NOMO-1 (cell line): ENCODE results near the gene POLR2C.
"Not testable (repeated sequence)": the region's sequence is repeated elsewhere in the genome, so short reads cannot be mapped to it uniquely, and the experiment has no call there.

Source experiments
- DNase-seq, 2 experiments: peaks; one replicate each; lab custom pipeline; 2025; ENCODE audit not compliant: unreplicated experiment in 2 of 2; lab: John Stamatoyannopoulos, UW

Gene POLR2C

GRCh38 chr16:57478396-57479204, 16.1 kb downstream of the POLR2C start:
- DNase-seq, result no peak

GRCh38 chr16:57479205-57479975, 16.9 kb downstream of the POLR2C start:
- no peak for DNase-seq

GRCh38 chr16:57479976-57480753, 17.7 kb downstream of the POLR2C start:
- no peak for DNase-seq

GRCh38 chr16:57480754-57481230, 18.3 kb downstream of the POLR2C start:
- no peak for DNase-seq

GRCh38 chr16:57481421-57481820, 18.9 kb downstream of the POLR2C start:
- DNase-seq, result no peak

- no peak for DNase-seq
Measured at GRCh38 chr16:57482845-57483545, 20.5 kb downstream of the POLR2C start.

- no peak for DNase-seq
Measured at GRCh38 chr16:57483725-57484514, 21.4 kb downstream of the POLR2C start.

- no peak for DNase-seq
Measured at GRCh38 chr16:57484515-57485005, 22.1 kb downstream of the POLR2C start.

- DNase-seq, result no peak
Measured at GRCh38 chr16:57485091-57485915, 22.8 kb downstream of the POLR2C start.

- DNase-seq, result peak; percentile 43 to 68
Measured at GRCh38 chr16:57485916-57486857, 23.7 kb downstream of the POLR2C start, which contains the start of gene DOK4. Gene DOK4 (minus strand): TSS chr16:57486493. CDS start chr16:57479507, 6,986 bp downstream.

GRCh38 chr16:57486858-57487834, 24.7 kb downstream of the POLR2C start:
- no peak for DNase-seq

GRCh38 chr16:57489229-57489628, 26.8 kb downstream of the POLR2C start:
- DNase-seq, result no peak

- DNase-seq, result no peak
Measured at GRCh38 chr16:57493767-57494166, 31.3 kb downstream of the POLR2C start.

- no peak for DNase-seq
Measured at GRCh38 chr16:57497121-57497520, 34.6 kb downstream of the POLR2C start.

GRCh38 chr16:57498031-57498430, 35.6 kb downstream of the POLR2C start:
- no peak for DNase-seq

- DNase-seq, result not testable (repeated sequence)
Measured at GRCh38 chr16:57499941-57500340, 37.5 kb downstream of the POLR2C start.
